IMR-90 (cell line): Measurements from ENCODE around the gene SDHC. TPM values are rescaled to one million over a fixed set of nuclear protein-coding genes. Genes with fewer than 3 reads are reported as not detected.

Experiments used
- ATAC-seq: fragments of 200-7000 bp; cut with Tn5 transposase; 2 replicates; pipeline ENCODE4 v1.9.1; 2020; ENCODE audit warnings: low read depth, mild to moderate bottlenecking, moderate library complexity
- BruUV-seq: library from RNA; stranded (reverse); fragments of 400-500 nt; replicated peaks from 2 replicates; lab custom pipeline; 2021; lab: Mats Ljungman, UMichigan
- CTCF ChIA-PET: fragments of 300-600 bp; formaldehyde crosslinking; extraction: SDS; loops from one replicate; lab custom pipeline; 2021; ENCODE audit warnings: antibody characterized with exemption; lab: Yijun Ruan, JAX
- POLR2A ChIA-PET: fragments of 300-600 bp; sonication (Branson Sonifier 250); formaldehyde crosslinking; loops from one replicate; lab custom pipeline; 2022; ENCODE audit warnings: antibody characterized with exemption; ENCODE audit not compliant: unreplicated experiment; lab: Charles Lee
- DNase-seq: peaks from one replicate; pipeline ENCODE4 v3.0.0; 2013
- H2AFZ ChIP-seq: replicated peaks from 2 replicates; pipeline ENCODE3; 2013; ENCODE audit warnings: low read length, mild to moderate bottlenecking; ENCODE audit not compliant: poor library complexity
- H2AK5ac ChIP-seq: 2 replicates; pipeline ENCODE4 v1.6.1; 2013; ENCODE audit warnings: low read depth, low read length, inconsistent platforms
- H2AK9ac ChIP-seq: replicated peaks from 2 replicates; pipeline ENCODE3; 2013; ENCODE audit warnings: mild to moderate bottlenecking, low read depth, low read length, moderate library complexity; ENCODE audit not compliant: poor library complexity
- H2BK120ac ChIP-seq: 2 replicates; pipeline ENCODE4 v1.6.1; 2013; ENCODE audit warnings: low read depth, low read length, inconsistent platforms
- H2BK15ac ChIP-seq: 3 replicates; pipeline ENCODE4 v1.6.1; 2013; ENCODE audit warnings: low read depth, low read length, inconsistent platforms
- H2BK20ac ChIP-seq: 2 replicates; pipeline ENCODE4 v1.6.1; 2013; ENCODE audit warnings: low read depth, mild to moderate bottlenecking, inconsistent platforms, low read length, moderate library complexity
- H2BK5ac ChIP-seq: 2 replicates; pipeline ENCODE4 v1.6.1; 2013; ENCODE audit warnings: mild to moderate bottlenecking, low read depth, low read length, inconsistent platforms; ENCODE audit not compliant: poor library complexity, severe bottlenecking
- H3K14ac ChIP-seq: replicated peaks from 2 replicates; pipeline ENCODE4 v1.6.1; 2013; ENCODE audit warnings: low read depth, low read length, inconsistent platforms
- H3K18ac ChIP-seq: 2 replicates; pipeline ENCODE4 v1.6.1; 2013; ENCODE audit warnings: low read depth, low read length, control low read depth
- H3K23ac ChIP-seq: 2 replicates; pipeline ENCODE4 v1.6.1; 2013; ENCODE audit warnings: low read depth, low read length, inconsistent platforms
- H3K27ac ChIP-seq: 2 replicates; pipeline ENCODE4 v1.5.1; 2013; ENCODE audit warnings: mild to moderate bottlenecking, control low read depth, low read length; ENCODE audit not compliant: insufficient read depth
- H3K27me3 ChIP-seq: 2 replicates; pipeline ENCODE4 v1.6.1; 2013; ENCODE audit warnings: low read length; ENCODE audit not compliant: control insufficient read depth, insufficient read depth
- H3K36me3 ChIP-seq: 2 replicates; pipeline ENCODE4 v1.6.1; 2013; ENCODE audit warnings: low read length, mixed read lengths; ENCODE audit not compliant: control insufficient read depth, insufficient read depth
- H3K4ac ChIP-seq: 2 replicates; pipeline ENCODE4 v1.6.1; 2013; ENCODE audit warnings: low read depth, low read length, inconsistent platforms
- H3K4me1 ChIP-seq: 2 replicates; pipeline ENCODE4 v1.6.1; 2013; ENCODE audit warnings: low read length, mixed read lengths; ENCODE audit not compliant: control insufficient read depth, insufficient read depth
- H3K4me2 ChIP-seq: 2 replicates; pipeline ENCODE4 v1.6.1; 2013; ENCODE audit warnings: low read depth, mild to moderate bottlenecking, control low read depth, low read length, moderate library complexity
- H3K4me3 ChIP-seq: 2 replicates; pipeline ENCODE4 v1.5.1; 2013; ENCODE audit warnings: low read depth, mild to moderate bottlenecking, control low read depth, low read length, moderate library complexity; ENCODE audit not compliant: insufficient read depth
- H3K56ac ChIP-seq: 2 replicates; pipeline ENCODE4 v1.6.1; 2013; ENCODE audit warnings: low read length, inconsistent platforms; ENCODE audit not compliant: insufficient read depth; ENCODE audit errors: extremely low read depth
- H3K79me1 ChIP-seq, 2 experiments: 2 replicates each; pipeline ENCODE4 v1.6.1; 2013; ENCODE audit warnings: low read length in 2 of 2, inconsistent platforms in 1 of 2, low read depth in 1 of 2
- H3K9ac ChIP-seq: 2 replicates; pipeline ENCODE4 v1.6.1; 2013; ENCODE audit warnings: low read depth, low read length, control low read depth
- H3K9me1 ChIP-seq: 2 replicates; pipeline ENCODE4 v1.6.1; 2013; ENCODE audit warnings: low read length, inconsistent platforms; ENCODE audit not compliant: insufficient read depth
- H3K9me3 ChIP-seq: 2 replicates; pipeline ENCODE4 v1.6.1; 2013; ENCODE audit warnings: low read length; ENCODE audit not compliant: control insufficient read depth, insufficient read depth
- H4K20me1 ChIP-seq: 2 replicates; pipeline ENCODE4 v1.6.1; 2013; ENCODE audit warnings: low read length, inconsistent platforms; ENCODE audit not compliant: insufficient read depth
- H4K5ac ChIP-seq: 2 replicates; pipeline ENCODE4 v1.6.1; 2013; ENCODE audit warnings: mild to moderate bottlenecking, low read depth, low read length, control low read depth
- H4K8ac ChIP-seq, 2 experiments: 2 replicates each; pipeline ENCODE4 v1.6.1; 2013; ENCODE audit warnings: low read depth in 2 of 2, low read length in 2 of 2, control low read depth in 1 of 2, inconsistent platforms in 1 of 2
- H4K91ac ChIP-seq: 2 replicates; pipeline ENCODE4 v1.6.1; 2013; ENCODE audit warnings: low read depth, low read length, inconsistent platforms; ENCODE audit not compliant: insufficient read depth
- BHLHE40 ChIP-seq: fragments of 150-350 bp; IDR thresholded peaks from 2 replicates; pipeline ENCODE4 v1.6.1; 2016; ENCODE audit warnings: mild to moderate bottlenecking, low read depth, low read length
- CEBPB ChIP-seq: IDR thresholded peaks from 2 replicates; pipeline ENCODE4 v1.6.1; 2012; ENCODE audit warnings: low read depth, low read length, improper control_type of control experiment
- CHD1 ChIP-seq: IDR thresholded peaks from 2 replicates; pipeline ENCODE4 v1.6.1; 2012; ENCODE audit warnings: low read depth, low read length, improper control_type of control experiment
- CTCF ChIP-seq: conservative IDR thresholded peaks from 2 replicates; pipeline ENCODE4 v1.5.1; 2012; ENCODE audit warnings: mild to moderate bottlenecking, low read depth, low read length, improper control_type of control experiment
- ELK1 ChIP-seq: fragments of 150-350 bp; IDR thresholded peaks from 2 replicates; pipeline ENCODE4 v1.6.1; 2016; ENCODE audit warnings: low read depth, mild to moderate bottlenecking, low read length, moderate library complexity, borderline replicate concordance
- FOS ChIP-seq: fragments of 150-350 bp; IDR thresholded peaks from 2 replicates; pipeline ENCODE4 v1.6.1; 2016; ENCODE audit warnings: low read depth, low read length
- MAFK ChIP-seq: IDR thresholded peaks from 2 replicates; pipeline ENCODE4 v1.6.1; 2012; ENCODE audit warnings: low read depth, low read length, improper control_type of control experiment
- MAZ ChIP-seq: IDR thresholded peaks from 2 replicates; pipeline ENCODE4 v1.6.1; 2012; ENCODE audit warnings: low read depth, mild to moderate bottlenecking, low read length, improper control_type of control experiment, moderate library complexity, borderline replicate concordance
- MXI1 ChIP-seq: IDR thresholded peaks from 2 replicates; pipeline ENCODE4 v1.6.1; 2012; ENCODE audit warnings: low read depth, mild to moderate bottlenecking, low read length, moderate library complexity, borderline replicate concordance
- NFE2L2 ChIP-seq: fragments of 150-350 bp; IDR thresholded peaks from 2 replicates; pipeline ENCODE4 v1.6.1; 2016; ENCODE audit warnings: low read depth, mild to moderate bottlenecking, low read length
- POLR2A ChIP-seq: IDR thresholded peaks from 2 replicates; pipeline ENCODE4 v1.6.1; 2012; ENCODE audit warnings: mild to moderate bottlenecking, low read depth, low read length
- RAD21 ChIP-seq: IDR thresholded peaks from 2 replicates; pipeline ENCODE4 v1.6.1; 2012; ENCODE audit warnings: low read length, improper control_type of control experiment
- RCOR1 ChIP-seq: IDR thresholded peaks from 2 replicates; pipeline ENCODE4 v1.6.1; 2012; ENCODE audit warnings: mild to moderate bottlenecking, low read length, improper control_type of control experiment; ENCODE audit not compliant: insufficient replicate concordance
- RFX5 ChIP-seq: IDR thresholded peaks from 2 replicates; pipeline ENCODE4 v1.8.0; 2012; ENCODE audit warnings: low read depth, mild to moderate bottlenecking, low read length, moderate library complexity
- SMC3 ChIP-seq: fragments of 150-350 bp; IDR thresholded peaks from 2 replicates; pipeline ENCODE4 v1.6.1; 2016; ENCODE audit warnings: low read depth, mild to moderate bottlenecking, antibody characterized with exemption, low read length, moderate library complexity
- USF2 ChIP-seq: fragments of 150-350 bp; IDR thresholded peaks from 2 replicates; pipeline ENCODE4 v1.6.1; 2017; ENCODE audit warnings: mild to moderate bottlenecking, antibody characterized with exemption, low read length, low read depth
- dilution Hi-C: fragments of 300-500 bp; cut with HindIII; formaldehyde crosslinking; loops from one replicate; pipeline ENCODE4 v1.14.3; 2018; ENCODE audit warnings: low sequenced_read_pairs; ENCODE audit not compliant: unreplicated experiment
- in situ Hi-C: fragments of 300-500 bp; cut with MboI; formaldehyde crosslinking; loops from 3 replicates; pipeline ENCODE4 v1.14.3; 2019; ENCODE audit warnings: low sequenced_read_pairs, inconsistent platforms, mixed read lengths
- intact Hi-C: fragments of 100-400 bp; cut with micrococcal nuclease; formaldehyde crosslinking; loops from 2 replicates; pipeline ENCODE4 v1.10.0; 2022
- polyA plus RNA-seq, 3 experiments: library from polyadenylated mRNA; depleted of rRNA; stranded (reverse); fragments of >200 nt; gene quantifications; 2 replicates each; pipeline ENCODE4 v1.2.3, GENCODE V29; 2012; ENCODE audit warnings: low replicate concordance in 1 of 3
- total RNA-seq: library from RNA; depleted of rRNA; stranded (reverse); fragments of >200 nt; gene quantifications from 2 replicates; pipeline ENCODE4 v1.2.3, GENCODE V29; 2012

Gene SDHC
- total and polyA plus RNA-seq, 2 of the 4 experiments (the other 2 are of a cell fraction), result 158 to 235 TPM

GRCh38 chr1:161373442-161373841 is 59.3 kb downstream of the SDHC start:
- H3K23ac ChIP-seq, result no peak overlapping the region
- H2BK20ac ChIP-seq, result no peak overlapping the region
- H3K14ac ChIP-seq, result no peak overlapping the region
- H3K9ac ChIP-seq, result no peak overlapping the region
- H4K91ac ChIP-seq, result no peak overlapping the region
- no peak overlapping the region for H2BK15ac ChIP-seq
- H4K20me1 ChIP-seq, result no peaks in the 10 kb centered on the region
- dilution Hi-C loops (no loop called here), intact Hi-C loops (no loop called here), in situ Hi-C loops (no loop called here)
- DNase-seq, result no peak
- no peak overlapping the region for H2AK5ac ChIP-seq
- H2AK9ac ChIP-seq, result no peak overlapping the region
- no peak overlapping the region for H2BK120ac ChIP-seq
- H3K27me3 ChIP-seq, result no peaks in the 10 kb centered on the region
- no peak overlapping the region for H3K4me3 ChIP-seq
- H3K4me2 ChIP-seq, result no peak overlapping the region
- no peak overlapping the region for H4K8ac ChIP-seq
- H3K56ac ChIP-seq, result no peak overlapping the region
- no peaks in the 10 kb centered on the region for H3K9me3 ChIP-seq
- H3K79me1 ChIP-seq, result no peaks in the 10 kb centered on the region
- BruUV-seq, result no TSS peak
- ChIA-PET CTCF (no interaction called here), POLR2A (no interaction called here)
- H3K18ac ChIP-seq, result no peak overlapping the region
- no peak overlapping the region for H4K5ac ChIP-seq
- no peak for ATAC-seq
- H3K27ac ChIP-seq, result no peak overlapping the region
- H3K9me1 ChIP-seq, result no peaks in the 10 kb centered on the region
- H3K4ac ChIP-seq, result no peak overlapping the region
- no peaks in the 10 kb centered on the region for H3K36me3 ChIP-seq
- no peak overlapping the region for H2BK5ac ChIP-seq
- TF ChIP-seq CTCF (no peak), BHLHE40 (no peak), NFE2L2 (no peak), CHD1 (no peak), POLR2A (no peak), RCOR1 (no peak), MAZ (no peak), FOS (no peak), USF2 (no peak), SMC3 (no peak), ELK1 (no peak), RAD21 (no peak), MAFK (no peak), CEBPB (no peak), RFX5 (no peak), MXI1 (no peak)
- no peaks in the 10 kb centered on the region for H3K4me1 ChIP-seq
- H2AFZ ChIP-seq, result no peak overlapping the region
